AG09319 (cell line): ENCODE results near the gene ASS1.

Experiments
- DNase-seq: peaks from one replicate; pipeline ENCODE4 v3.0.0-alpha.2; 2010; ENCODE audit warnings: low read depth; ENCODE audit errors: extremely low read depth
- CTCF ChIP-seq: IDR thresholded peaks from 2 replicates; pipeline ENCODE4 v1.5.1; 2011; ENCODE audit warnings: low read depth, mild to moderate bottlenecking, inconsistent platforms, low read length, moderate library complexity

ASS1 gene

GRCh38 chr9:130462685-130463540, 18.2 kb downstream of the ASS1 start:
- no peak for DNase-seq
- TF ChIP-seq CTCF, result no peak

GRCh38 chr9:130463763-130464745, 19.3 kb downstream of the ASS1 start:
- TF ChIP-seq CTCF, result no peak

DNA sequence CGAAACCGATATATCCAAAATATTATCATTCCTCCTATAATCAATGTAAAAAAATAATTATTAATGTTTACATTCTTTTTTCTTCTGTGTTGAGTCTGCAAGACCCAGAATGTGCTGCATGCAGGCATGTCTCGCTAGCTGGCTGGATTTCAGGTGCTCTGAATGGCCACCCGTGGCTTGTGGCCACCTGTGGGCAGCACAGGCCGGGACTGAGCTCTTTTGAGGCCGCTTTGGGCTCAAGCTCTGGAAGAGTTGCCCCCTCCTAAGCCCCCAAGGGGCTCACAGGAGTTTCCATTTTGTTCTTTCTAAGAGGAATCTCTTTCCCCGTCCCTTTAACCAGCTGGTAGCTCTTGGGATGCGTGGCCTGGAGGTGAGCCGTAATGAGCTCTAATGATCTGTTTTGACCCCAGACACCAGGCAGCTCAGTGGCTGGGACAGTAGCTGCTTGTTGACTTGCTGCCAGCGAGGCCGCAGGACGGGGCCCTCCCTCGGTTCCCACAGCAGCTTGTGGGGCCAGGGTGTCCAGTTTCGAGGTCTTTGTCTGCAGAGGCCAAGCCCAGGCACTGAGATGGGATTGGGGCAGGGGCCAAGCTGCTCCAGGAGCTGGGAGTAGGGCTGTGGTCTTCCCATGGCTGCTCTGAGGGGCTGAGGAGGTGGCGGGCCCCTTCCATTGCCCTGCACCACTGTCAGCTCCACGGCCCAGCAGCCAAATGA, 20.8 kb downstream of the ASS1 start:
- no peak for DNase-seq
- no peak for TF ChIP-seq CTCF

More at GRCh38 chr9:130463763-130464745, 19.3 kb downstream of the ASS1 start:
- no peak for DNase-seq

- no peak for DNase-seq
- no peak for TF ChIP-seq CTCF
These were observed 21.9 kb downstream of the ASS1 start for GRCh38 chr9:130466537-130467217.

DNA sequence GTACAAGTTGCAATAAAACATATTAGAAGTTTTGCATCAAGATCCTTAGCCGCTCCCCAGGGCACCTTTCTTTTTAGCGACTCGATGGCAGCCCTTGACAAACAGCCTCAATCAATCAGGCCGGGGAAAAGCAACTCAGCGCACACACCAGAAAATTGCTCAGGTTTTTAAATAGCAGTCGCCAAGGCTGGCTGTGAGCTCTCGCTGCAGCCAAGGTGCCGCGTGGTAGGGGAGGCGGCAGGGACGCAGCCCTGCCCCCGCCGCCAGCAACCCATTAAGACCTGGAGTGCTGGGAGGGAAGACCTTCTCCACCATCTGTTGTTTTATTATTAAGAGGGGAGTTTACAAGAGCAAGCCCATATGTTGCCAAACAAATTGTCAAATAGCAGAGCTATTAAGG, 22.6 kb downstream of the ASS1 start:
- TF ChIP-seq CTCF, result no peak
- no peak for DNase-seq

DNA sequence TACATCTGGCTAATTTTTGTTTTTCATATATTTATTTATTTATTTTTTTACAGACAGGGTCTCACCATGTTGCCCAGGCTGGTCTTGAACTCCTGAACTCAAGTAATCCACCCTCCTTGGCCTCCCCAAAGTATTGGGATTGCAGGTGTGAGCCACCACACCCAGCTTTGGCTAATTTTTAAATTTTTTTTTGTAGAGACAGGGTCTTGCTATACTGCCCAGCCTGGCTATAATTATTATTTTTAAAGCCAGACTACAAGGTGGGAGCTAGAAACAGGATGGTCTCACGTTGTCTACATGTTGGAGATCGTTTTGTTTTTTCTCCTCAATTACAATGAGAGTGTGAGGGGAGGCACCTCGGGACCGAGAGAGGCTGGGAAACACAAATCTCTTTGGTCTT, 23.8 kb downstream of the ASS1 start:
- DNase-seq, result no peak
- TF ChIP-seq CTCF, result no peak
